TTC549 (cell line): ENCODE data around the gene CDHR1.
"Not testable (repeated sequence)": the region's sequence is repeated elsewhere in the genome, so short reads cannot be mapped to it uniquely, and the experiment has no call there.

ENCODE experiments used
- FAIRE-seq: peaks from 2 replicates; lab custom pipeline; 2012; peaks lifted over from hg19 to GRCh38; lab: Jason Lieb, UNC

Gene CDHR1

DNA sequence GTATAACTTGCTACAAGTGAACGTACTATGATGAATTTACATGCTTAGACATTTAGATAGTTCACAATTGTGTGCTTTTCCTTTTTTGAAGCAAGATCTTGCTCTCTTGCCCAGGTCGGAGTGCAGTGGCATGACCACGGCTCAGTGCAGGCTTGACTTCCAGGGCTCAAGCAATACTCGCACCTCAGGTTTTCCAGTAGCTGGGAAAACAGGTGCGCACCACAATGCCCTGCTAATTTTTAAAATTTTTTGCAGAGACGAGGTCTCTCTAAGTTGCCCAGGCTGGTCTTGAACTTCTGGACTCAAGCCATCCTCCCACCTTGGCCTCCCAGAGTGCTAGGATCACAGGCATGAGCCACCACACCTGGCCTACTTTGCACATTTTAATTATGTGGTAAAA is 18.9 kb upstream of the CDHR1 start:
- FAIRE-seq, result no peak

DNA sequence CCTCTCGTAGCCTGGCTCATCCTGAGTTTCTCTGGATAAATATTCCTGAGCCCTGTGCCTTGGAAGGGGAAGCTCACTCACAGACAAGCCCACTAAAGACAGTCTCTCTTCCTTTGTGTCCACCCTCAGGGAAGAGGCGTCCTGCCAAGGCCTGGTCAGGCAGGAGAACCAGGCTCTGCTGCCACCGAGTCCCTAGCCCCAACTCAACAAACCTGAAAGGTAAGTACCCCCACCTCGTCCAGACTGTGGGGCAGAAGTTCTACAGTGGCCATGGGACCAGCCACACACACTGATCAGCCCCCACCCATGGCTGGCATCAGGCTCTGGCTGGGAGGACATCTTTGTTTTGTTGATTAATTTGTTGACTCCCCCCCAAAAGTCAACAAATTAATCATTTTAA is 18.0 kb upstream of the CDHR1 start:
- no peak for FAIRE-seq

DNA sequence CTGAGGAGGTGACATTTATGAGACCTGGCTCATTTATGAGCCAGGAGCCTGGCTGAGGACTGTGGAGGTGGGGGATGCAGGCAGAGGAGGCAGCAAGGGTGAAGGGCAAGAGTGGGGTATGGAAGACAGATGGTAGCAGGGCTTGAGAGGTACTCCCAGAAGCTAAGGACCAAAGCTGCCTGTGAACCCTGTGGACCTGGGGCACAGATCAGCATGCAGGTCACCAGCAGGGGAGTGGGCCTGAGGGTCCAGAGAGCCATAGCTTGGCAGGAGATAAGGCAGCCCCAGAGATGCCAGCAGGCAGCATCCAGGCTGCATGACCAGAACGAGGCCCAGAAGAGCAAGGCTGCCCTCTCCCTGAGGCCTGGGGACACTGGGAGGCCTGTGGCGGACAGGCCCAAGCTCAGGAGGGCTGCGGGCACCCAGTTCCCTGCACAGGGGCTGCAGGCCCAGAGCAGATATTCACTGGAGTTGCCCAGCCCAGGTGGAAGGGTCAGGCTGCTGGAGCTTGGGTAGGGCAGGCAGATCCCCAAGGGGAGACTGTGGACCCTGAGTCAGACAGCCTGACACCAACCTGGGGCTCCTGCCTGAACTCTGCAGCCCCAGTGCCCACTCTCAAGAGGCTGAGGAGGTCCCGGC is 17.4 kb upstream of the CDHR1 start:
- FAIRE-seq, result no peak

DNA sequence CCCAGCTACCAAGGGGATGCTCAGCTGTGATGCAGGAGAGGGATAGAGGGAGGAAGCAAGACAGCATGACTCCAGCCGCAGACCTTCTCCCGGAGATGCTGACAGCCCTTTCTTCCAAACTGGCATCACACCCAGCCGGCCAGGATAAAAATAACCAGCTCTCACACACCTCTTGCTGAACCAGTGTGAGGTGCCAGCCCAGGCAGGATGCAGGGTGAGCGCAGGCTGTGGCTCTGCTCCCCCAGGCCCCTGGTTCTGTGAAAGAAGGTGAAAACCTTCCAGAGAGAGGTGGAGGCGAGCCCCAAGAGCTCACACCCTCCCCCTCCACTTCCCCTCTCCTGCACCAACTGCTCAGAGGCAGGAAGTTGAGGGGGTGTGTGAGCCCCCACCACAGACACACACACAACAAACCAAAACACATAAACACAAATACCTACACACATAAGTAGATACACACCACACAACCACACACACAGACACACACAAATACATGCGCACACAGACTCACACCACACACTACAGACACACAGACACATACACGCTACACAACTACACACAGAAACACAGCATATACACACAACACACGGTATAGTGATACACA is 16.7 kb upstream of the CDHR1 start:
- no peak for FAIRE-seq

DNA sequence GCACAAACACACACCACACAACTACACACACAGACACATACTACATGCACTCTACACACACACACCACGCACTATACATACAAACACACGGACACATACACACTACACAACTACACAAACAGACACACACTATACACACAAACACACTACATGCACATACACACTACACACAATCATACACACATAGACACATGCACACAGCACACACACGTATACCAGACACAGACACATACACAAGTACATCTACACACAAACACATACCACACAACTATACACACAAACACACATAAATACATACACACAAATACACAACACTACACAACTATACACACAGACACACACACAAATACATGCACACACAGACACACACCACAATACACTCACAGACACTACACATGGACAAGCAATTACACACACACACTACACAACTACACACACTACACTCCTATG is 16.2 kb upstream of the CDHR1 start:
- FAIRE-seq, result no peak

DNA sequence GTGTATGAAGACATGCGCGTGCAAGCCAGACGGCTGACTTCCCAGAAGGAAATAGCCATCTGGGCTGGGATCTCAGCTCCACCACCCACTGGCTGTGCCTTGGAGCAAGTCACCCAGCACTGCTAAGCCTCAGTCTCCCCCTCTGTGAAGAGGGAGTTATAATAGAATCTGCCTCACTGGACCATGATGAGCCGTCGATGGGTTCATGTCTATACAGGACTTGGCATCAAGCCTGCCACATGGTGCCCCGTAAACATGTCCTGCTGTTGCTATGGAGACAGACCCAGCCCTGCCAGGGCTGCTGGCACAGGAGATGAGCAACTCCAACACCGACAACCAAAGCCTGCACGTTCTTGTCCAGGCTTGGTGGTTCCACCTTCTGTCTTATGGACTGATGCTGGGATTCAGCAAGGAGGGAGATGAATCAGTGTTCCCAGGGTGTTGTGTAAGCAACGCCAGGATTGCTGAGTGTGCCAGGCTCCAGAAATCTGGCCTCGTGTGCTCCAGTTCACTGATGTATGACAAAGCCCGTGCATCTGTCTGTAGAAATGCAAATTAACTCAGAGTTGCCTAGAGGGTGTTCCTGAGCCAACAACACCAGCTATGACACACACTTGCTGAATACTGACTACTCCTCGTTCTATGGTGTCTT is 15.2 kb upstream of the CDHR1 start:
- no peak for FAIRE-seq

DNA sequence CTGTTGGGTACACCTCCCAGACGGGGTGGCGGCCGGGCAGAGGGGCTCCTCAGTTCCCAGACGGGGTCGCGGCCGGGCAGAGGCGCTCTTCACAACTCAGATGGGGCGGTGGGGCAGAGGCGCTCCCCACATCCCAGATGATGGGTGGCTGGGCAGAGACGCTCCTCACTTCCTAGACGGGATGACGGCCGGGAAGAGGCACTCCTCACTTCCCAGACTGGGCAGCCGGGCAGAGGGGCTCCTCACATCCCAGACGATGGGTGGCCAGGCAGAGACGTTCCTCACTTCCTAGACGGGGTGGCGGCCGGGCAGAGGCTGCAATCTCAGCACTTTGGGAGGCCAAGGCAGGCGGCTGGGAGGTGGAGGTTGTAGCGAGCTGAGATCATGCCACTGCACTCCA is 14.0 kb upstream of the CDHR1 start:
- not testable (repeated sequence) for FAIRE-seq

DNA sequence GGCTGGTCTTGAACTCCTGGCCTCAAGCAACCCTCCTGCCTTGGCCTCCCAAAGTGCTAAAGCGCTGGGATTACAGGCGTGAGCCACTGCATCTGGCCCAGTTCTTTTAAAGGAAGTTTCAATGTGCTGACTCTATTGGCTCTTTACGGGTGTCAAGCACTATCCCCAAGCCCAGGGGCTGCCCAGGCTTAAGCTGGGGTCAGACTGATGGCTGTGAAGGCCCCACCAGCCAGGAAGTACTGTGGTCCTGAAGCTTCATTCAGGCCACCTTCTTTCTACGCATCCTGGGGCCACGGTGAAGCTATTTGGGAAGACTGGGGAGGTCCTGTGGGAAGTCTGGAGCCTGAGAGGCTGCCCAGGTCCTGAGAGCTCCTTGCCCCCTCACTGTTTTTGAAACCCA is 12.7 kb upstream of the CDHR1 start:
- no peak for FAIRE-seq

DNA sequence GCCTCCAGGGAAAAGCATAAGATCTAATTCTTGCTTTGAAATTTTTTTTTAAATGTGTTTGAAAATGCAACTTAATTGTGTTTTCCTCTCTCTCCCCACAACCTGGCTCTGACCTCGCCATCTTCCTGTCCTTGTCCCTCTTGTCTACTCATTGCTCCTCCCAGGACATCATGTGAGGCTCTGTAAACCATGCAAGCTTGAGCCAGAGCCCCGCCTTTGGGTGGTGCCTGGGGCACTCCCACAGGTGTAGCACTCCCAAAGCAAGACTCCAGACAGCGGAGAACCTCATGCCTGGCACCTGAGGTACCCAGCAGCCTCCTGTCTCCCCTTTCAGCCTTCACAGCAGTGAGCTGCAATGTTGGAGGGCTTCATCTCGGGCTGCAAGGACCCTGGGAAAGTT is 9.8 kb upstream of the CDHR1 start:
- FAIRE-seq, result no peak

DNA sequence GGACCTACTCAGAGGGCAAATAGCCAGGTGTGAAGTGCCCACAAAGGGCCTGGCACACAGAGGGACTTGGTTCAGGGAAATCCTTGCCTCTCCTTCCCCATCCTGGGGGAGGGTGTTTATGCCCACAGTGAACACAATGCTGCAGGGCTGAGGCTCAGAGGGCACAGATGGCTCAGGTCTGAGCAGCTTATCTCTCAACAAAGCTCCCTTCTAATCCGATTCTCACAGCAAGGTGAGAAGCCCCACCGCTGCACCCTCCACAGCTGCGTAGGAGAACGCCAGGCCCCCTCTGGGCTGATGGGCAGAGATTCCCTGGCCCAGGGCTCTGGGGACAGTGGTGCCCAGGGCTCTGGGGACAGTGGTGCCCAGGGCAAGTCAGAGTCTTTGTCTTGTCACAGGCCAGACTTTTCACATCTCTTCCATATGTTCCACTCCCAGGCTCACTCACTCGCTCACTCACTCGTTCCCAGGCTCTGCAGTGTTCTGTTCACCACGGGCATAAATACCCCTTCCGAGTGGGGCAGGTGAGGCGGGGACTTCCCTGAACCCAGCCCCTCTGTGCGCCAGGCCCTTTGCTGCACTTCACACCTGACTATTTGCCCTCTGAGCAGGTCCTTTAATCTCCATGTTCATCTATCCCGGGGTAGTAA is 8.7 kb upstream of the CDHR1 start:
- no peak for FAIRE-seq

DNA sequence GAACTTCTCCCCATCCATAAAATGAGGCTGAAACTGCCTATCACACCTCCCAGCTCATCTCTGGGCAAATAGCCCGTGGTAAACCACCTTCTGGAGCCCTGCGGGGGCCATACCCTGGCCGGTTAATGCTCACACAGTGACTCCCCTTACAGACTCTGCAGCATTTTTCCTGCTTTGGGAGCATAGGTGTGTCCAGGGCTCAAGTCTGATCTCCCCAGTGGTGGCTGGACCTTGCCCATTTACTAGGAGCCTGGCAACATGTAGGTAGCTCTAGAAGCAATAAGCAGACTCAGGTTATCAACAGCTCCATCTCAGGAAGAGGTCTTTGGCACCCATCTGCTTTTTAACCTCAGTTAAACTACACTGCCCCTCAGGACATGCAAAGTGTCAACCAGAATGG is 5.5 kb upstream of the CDHR1 start:
- FAIRE-seq, result no peak

DNA sequence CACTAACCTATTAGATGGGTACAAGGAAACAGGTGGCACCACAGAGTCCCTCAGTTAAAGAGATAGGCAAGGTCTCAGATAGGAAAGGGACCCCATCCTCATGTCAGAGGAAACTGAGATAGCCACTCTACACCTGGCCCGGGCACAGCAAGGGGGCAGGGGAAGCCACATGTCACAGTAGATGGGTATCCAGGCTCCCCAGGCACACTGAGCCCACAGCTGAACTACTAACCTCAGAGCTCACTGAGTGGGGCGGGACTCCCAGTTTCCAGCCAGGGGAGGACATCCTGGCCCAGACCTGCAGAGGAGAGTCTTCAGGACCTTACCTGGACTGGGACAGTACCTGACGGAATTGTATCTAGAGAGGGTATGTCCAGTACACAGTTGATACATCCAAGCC is 3.7 kb upstream of the CDHR1 start:
- FAIRE-seq, result no peak

DNA sequence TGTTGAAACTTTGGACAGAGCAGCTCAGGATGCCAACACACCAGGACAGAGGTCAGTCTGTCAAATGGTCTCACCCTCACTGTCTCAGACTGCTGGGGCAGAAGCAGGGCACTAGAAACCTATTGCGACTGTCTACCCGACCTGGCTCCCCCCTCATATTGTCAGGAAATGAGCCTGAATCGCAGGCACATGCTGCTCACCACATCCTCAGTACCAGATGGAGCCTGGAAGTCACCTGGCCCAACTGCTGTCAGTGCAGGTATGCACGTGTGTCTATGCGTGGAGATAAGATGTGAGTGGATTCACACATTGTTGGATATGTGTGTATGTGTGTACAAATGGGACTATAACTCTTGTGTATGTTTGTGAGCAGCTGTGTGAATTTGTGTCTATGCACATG is 3.2 kb upstream of the CDHR1 start:
- FAIRE-seq, result no peak

DNA sequence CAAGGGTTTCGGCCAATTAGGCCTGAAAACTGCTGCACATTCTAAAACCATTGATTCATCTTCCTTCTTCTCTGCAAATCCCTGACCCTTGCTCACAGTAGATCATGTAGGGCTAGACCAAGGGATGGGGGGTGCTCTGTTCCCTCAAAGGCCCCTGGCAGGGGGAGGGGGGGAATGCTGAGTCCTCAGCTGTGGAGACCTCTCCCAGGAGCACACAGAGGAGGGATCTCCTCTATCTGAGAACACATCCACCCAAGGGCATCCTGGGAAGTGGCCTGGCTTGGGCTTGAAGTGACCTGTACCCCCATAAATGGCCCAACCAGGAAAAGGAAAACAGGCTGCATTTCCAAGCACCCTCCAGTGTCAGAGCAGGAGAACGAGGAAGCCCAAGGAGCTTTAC is 1.0 kb upstream of the CDHR1 start:
- FAIRE-seq, result no peak

DNA sequence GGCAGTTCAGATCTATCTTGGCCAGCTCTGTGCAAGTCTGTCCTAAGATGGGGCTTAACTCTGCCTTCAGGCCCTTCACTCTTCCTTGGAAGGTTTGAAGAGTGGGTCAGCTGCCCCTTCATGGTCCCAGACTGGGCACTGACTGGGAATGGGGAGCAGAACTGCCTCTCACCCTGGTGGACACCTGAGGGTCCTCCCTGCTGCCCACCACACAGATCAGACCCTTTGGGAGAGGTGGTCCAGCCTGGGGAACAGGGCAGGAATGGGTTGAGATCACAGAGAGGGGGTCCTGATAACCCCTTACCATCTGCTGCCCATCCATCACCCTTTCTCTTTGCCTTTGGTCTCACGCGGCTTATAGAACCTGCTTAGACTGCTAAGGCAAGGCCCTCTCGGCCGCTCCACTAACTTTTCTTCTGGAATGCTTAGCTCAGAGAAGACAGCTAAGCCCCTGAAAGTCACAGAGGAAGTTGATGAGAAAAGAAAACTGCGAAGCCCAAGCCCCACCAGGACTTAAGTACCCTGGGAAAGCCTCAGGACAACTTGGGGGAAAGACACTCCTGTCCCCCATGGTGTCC is 402 bp upstream of the CDHR1 start:
- no peak for FAIRE-seq

DNA sequence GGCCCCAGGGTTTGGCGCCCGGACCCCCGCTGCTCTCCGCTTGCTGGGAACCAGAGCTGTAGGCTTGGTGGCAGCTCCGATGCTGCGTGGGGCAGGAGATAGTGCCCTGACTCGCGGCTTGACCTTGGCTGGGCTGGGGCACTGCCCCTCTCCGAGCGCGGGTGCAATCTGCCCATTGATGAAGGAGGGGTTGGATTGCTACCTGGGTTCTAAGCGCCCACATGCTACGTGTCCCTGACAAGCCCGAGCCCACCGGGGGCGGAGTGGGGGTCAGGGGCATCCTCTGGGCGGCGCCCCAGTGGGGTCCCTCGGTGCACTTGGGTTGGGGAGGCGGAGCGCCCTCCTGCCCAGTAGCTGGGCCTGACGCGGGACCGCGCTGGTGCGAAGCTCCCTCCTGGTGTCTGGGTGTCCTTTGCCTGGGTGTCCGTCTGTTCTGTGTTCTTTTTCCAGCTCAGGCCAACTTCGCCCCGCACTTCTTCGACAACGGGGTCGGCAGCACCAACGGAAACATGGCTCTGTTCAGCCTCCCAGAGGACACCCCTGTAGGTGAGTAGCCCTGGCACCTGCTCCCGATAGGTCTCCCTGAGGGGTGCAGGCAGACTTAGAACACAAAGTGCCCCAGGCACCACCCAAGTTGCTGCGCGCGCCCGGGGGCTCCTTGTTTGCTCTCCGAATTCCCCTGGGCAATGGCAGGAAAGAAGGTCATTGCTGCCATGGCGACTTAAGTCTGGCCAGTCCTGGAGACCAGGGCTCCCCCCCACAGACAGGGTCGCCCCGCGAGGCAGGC is 900 bp downstream of the CDHR1 start:
- FAIRE-seq, result no peak

DNA sequence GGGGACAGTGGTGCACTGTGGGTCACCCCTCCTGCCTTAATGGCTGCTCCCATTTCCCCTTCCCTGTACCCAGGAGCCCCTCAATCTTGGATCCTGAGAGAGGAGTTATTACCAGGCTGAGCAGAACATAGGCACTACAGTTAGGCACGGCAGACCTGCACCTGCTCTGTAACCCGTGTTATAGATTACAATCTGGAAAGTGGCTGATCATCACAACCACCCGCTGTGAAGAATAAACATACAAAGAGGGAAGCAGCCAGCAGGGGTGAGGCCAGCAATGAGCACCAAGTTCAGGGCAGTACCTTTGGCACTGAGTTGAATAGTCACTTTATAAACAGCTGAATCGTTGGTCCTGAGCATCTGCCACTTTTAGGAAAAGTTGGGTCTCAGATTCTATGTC is 1.7 kb downstream of the CDHR1 start:
- FAIRE-seq, result no peak

DNA sequence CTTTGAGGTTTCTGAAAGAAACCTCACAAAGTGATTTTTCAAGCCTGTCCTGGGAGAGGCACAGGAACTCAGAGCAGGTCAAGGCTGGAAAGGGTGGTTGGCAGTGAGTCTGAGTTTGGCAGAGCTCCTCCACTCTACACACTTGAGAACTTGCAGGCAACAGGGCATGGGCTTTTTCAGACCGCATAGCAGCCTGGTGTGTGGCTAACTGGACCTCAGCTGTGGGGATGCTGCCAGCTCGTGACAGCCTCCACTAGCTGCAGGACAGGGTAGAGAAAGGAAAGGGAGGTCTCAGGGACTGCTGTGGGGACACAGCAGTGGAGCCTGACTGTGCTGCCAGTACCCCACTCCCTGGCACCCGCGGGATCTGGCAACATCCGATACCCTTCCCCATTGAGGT is 2.6 kb downstream of the CDHR1 start:
- no peak for FAIRE-seq

DNA sequence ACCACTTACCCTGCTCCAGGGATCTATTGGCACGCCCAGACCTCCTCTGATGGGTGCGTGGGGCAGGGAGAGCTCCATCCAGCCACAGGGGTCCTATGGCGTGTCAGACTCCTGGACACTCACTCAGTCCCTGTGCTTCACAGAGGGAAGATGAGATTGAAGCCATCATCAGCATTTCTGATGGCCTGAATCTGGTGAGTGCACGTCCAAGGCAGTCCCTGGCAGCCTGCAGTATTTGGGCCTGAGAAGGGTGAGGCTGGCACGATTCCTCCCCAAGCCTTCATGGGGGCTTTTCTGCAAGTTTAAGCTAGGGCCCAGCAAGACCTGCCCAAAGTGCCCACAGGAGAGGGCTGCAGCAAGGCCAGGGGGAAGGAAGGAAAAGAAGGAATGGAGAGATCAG is 3.3 kb downstream of the CDHR1 start:
- no peak for FAIRE-seq

DNA sequence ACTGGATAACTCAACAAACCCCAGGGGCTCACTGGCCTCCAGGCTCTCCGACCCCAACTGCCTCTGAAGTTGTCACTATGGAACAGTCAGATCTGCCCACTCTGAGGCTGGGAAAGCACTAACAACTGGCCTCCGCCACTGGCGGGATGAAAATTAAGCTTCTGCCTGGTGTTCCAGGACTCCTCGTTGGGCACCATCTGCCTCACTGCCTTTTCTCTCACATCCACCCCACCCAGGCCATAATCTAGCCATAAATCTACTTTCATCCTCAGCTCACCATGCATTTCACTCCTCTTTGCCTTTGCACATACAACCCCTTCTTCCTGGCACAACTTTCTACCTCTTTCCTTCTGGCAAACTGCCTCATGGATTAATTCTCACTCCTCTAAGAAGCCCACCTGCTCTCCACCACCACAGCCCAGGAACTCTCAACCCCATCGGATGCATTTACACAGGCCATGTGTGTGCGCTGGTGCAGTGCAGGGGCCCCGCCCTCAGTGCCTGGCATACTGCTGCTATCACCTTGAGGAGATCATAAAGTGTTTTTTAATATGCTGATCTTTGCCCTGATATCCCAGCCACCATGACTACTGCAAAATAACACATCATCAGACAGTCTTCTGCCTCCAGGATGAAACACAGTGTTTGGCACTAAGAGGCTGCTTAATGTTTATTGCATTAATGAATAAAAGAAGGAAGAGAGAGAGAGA is 4.0 kb downstream of the CDHR1 start:
- FAIRE-seq, result no peak

DNA sequence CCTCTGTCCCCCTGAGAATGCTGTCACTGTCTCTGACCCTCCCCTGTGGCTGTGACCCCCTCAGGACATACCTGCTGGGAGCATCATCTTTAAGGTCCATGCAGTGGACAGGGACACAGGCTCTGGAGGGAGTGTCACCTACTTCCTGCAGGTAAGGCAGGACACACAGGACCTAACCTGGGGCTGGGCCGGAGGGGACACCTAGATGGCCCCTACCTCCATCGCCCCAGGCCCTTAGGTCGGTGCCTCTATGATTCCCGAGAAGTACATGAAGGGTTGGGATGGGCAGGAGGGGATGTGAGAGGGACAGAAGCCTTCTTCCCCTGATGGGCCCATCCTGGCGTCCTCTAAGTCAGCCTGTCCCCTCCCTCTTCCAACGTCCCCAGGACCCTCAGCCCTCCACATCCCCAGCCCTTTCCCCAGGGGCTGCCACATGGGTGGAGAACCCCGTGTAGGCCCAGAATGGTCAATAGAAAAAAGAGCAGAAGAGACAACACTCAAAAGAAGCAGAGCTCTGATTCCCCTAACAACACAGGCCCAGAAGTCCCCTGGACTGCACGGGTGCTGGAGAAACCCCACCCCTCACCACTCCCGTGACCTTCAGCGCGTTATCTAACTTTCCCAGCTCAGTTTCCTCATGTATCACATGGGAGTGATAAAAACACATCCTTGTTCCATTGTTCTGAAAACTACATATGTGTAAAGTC is 6.4 kb downstream of the CDHR1 start:
- no peak for FAIRE-seq
